Gastroesophageal sphincter (tissue), 3 donors: ENCODE data around the gene KIAA1614.

Experiments used
- CTCF ChIP-seq, 4 experiments: fragments of 200-600 bp in 2 of 4; fragments of 450-650 bp in 2 of 4; sonication (generic) in 1 of 4; IDR thresholded peaks; one replicate each; pipeline ENCODE4 v1.5.1; 2017 to 2019; ENCODE audit warnings: antibody characterized with exemption in 4 of 4, mild to moderate bottlenecking in 2 of 4, moderate library complexity in 2 of 4
- EP300 ChIP-seq: sonication (generic); formaldehyde crosslinking; IDR thresholded peaks from one replicate; pipeline ENCODE4 v1.6.1; 2017; ENCODE audit warnings: antibody characterized with exemption, mild to moderate bottlenecking
- POLR2A ChIP-seq, 2 donors: fragments of 450-650 bp; IDR thresholded peaks; one replicate each; pipeline ENCODE4 v1.6.1; 2017; ENCODE audit warnings: antibody characterized with exemption in 2 of 2, mild to moderate bottlenecking in 2 of 2, moderate library complexity in 1 of 2
- POLR2AphosphoS5 ChIP-seq: sonication (generic); formaldehyde crosslinking; IDR thresholded peaks from one replicate; pipeline ENCODE4 v1.6.1; 2017; ENCODE audit warnings: antibody characterized with exemption

DNA sequence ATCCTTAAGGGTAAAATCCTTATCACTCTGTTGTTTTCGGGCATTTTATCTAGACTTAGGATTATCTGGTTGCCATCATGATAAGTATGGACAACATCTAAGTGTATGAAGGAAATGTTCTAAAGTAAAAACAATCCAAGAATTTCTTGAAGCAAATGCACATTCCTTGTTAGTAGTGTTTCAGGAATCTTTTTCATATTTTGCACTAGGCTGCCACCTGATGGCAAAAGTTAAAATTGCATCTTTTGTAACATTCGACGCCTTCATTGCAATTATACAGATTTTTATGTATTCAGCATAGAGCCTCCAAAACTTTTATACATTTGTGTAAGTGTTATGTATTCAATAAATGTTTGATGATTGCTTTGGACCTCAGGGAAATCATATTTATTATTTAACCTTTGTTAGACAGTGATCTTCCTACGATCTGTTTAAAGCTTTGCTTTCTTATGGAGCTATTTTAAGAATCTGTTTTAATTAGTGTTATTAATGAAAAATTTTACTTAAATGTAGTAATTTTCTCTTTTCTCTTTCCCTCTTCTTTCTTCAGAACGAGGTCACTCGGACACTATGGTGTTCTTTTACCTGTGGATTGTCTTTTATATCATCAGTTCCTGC lies 49.4 kb upstream of the KIAA1614 start:
- TF ChIP-seq CTCF (IDR thresholded peaks at IDR 0.05) = peak; percentile 62 to 85 (median 78)
- TF ChIP-seq POLR2A (IDR thresholded peaks at IDR 0.05) = no peak
- peak; percentile 16 for TF ChIP-seq POLR2AphosphoS5
- TF ChIP-seq EP300 = no peak
